Osteoblast (primary cell): Measurements from ENCODE around the gene SLC39A9. TPM values are rescaled to one million over a fixed set of nuclear protein-coding genes. Genes with fewer than 3 reads are reported as not detected.

Experiments
- DNase-seq: peaks from one replicate; pipeline ENCODE4 v3.0.0; 2011; ENCODE audit warnings: low spot score, mixed read lengths; ENCODE audit not compliant: insufficient read length; ENCODE audit errors: missing footprints
- H2AFZ ChIP-seq: 2 replicates; pipeline ENCODE4 v1.6.0; 2011; ENCODE audit warnings: mild to moderate bottlenecking, low read length
- H3K27ac ChIP-seq: 2 replicates; pipeline ENCODE4 v1.5.1; 2011; ENCODE audit warnings: mild to moderate bottlenecking, low read depth, low read length, moderate library complexity
- H3K27me3 ChIP-seq: 2 replicates; pipeline ENCODE4 v1.6.0; 2012; ENCODE audit warnings: mild to moderate bottlenecking, control low read depth, inconsistent platforms, low read length, moderate library complexity; ENCODE audit not compliant: insufficient read depth
- H3K36me3 ChIP-seq: 2 replicates; pipeline ENCODE4 v1.5.1; 2011; ENCODE audit warnings: mild to moderate bottlenecking, low read length, control low read depth, moderate library complexity; ENCODE audit not compliant: insufficient read depth
- H3K4me1 ChIP-seq: 2 replicates; pipeline ENCODE4 v1.5.1; 2011; ENCODE audit warnings: mild to moderate bottlenecking, low read length, control low read depth, moderate library complexity; ENCODE audit not compliant: insufficient read depth
- H3K4me2 ChIP-seq: 2 replicates; pipeline ENCODE4 v1.6.0; 2011; ENCODE audit warnings: mild to moderate bottlenecking, low read length; ENCODE audit not compliant: insufficient read depth
- H3K4me3 ChIP-seq: fragments of 200-600 bp; sonication (generic); 3 replicates; pipeline ENCODE4 v1.5.1; 2012; ENCODE audit warnings: mild to moderate bottlenecking, low read length, inconsistent platforms; ENCODE audit not compliant: insufficient read depth
- H3K79me2 ChIP-seq: 2 replicates; pipeline ENCODE4 v1.6.0; 2012; ENCODE audit warnings: mild to moderate bottlenecking, low read length, control low read depth, inconsistent platforms; ENCODE audit not compliant: insufficient read depth
- H3K9me3 ChIP-seq: 2 replicates; pipeline ENCODE4 v1.5.1; 2011; ENCODE audit warnings: low read depth, low read length, control low read depth
- H4K20me1 ChIP-seq: 2 replicates; pipeline ENCODE4 v1.6.0; 2012; ENCODE audit warnings: mild to moderate bottlenecking, low read length, control low read depth; ENCODE audit not compliant: insufficient read depth
- CTCF ChIP-seq: IDR thresholded peaks from 2 replicates; pipeline ENCODE4 v1.5.1; 2011; ENCODE audit warnings: mild to moderate bottlenecking, low read depth, low read length, moderate library complexity; ENCODE audit errors: extremely low read depth
- total RNA-seq: library from RNA; depleted of rRNA; stranded (reverse); fragments of >200 nt; gene quantifications from 2 replicates; pipeline ENCODE4 v1.2.3, GENCODE V29; 2012

The SLC39A9 gene
- total RNA-seq, 1 donor, result 163 TPM

DNA sequence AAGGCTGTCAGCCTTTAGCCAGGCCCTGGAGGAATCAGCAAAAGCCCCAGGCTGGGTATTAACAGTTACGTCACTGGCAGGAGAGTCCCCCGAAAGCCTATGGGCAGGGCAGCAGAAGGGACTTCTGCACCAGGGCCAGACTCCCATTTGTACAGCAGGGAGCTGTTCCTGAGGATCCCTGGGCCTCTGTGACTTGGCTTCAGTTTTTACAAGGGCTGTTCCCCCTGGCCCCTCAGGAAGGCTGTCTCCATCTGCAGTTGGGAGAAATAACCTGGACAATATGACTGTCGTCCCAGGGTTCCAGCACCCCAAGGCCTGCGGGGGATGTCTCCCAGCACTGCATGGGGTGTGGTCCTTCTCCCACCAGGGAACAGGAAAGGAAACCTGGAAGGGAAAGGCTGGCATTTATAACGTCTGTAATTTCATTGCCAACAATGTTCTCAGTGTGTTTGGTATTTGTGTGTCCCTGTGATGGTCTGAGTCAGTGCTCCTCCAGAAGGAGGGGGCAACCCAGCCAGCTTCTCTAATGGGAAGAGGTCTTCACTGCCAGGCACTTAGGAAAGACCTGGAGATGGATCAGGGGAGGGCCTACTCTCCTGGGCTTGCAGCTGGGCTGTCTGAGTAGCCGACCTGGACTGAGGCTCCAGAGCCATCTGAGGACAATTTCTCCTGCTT is 42.7 kb upstream of the SLC39A9 start:
- Histone ChIP-seq H4K20me1 (no peaks in the 10 kb centered on the region), H3K36me3 (no peaks in the 10 kb centered on the region), H3K4me2 (no peak overlapping the region), H3K4me1 (peaks cover 10% of the 10 kb centered on the region), H2AFZ (peak overlapping the region; percentile 35), H3K79me2 (no peaks in the 10 kb centered on the region), H3K9me3 (no peaks in the 10 kb centered on the region), H3K27ac (no peak overlapping the region), H3K4me3 (no peak overlapping the region), H3K27me3 (peaks cover 2% of the 10 kb centered on the region)
- no peak for TF ChIP-seq CTCF
- peak; percentile 93 for DNase-seq

GRCh38 chr14:69356903-69357543 is 41.5 kb upstream of the SLC39A9 start:
- DNase-seq, result peak; percentile 14
- Histone ChIP-seq H3K79me2 (no peaks in the 10 kb centered on the region), H3K4me1 (peaks cover 10% of the 10 kb centered on the region), H4K20me1 (no peaks in the 10 kb centered on the region), H3K36me3 (no peaks in the 10 kb centered on the region), H3K9me3 (no peaks in the 10 kb centered on the region), H3K4me3 (no peak overlapping the region), H2AFZ (no peak overlapping the region), H3K27ac (no peak overlapping the region), H3K4me2 (no peak overlapping the region), H3K27me3 (peaks cover 2% of the 10 kb centered on the region)
- no peak for TF ChIP-seq CTCF

- no peak overlapping the region for H3K4me3 ChIP-seq
- peaks cover 10% of the 10 kb centered on the region for H3K4me1 ChIP-seq
- H4K20me1 ChIP-seq, result no peaks in the 10 kb centered on the region
- H2AFZ ChIP-seq, result no peak overlapping the region
- peak; percentile 50 for DNase-seq
- H3K9me3 ChIP-seq, result no peaks in the 10 kb centered on the region
- H3K79me2 ChIP-seq, result no peaks in the 10 kb centered on the region
- no peaks in the 10 kb centered on the region for H3K36me3 ChIP-seq
- H3K27me3 ChIP-seq, result peaks cover 2% of the 10 kb centered on the region
- H3K27ac ChIP-seq, result no peak overlapping the region
- no peak overlapping the region for H3K4me2 ChIP-seq
- TF ChIP-seq CTCF, result no peak
Observed at GRCh38 chr14:69357544-69358200, 40.8 kb upstream of the SLC39A9 start.
